Keratinocyte (primary cell): ENCODE results near the gene HPSE2. TPM values are rescaled to one million over a fixed set of nuclear protein-coding genes. Genes with fewer than 3 reads are reported as not detected.

ENCODE experiments used
- DNase-seq: peaks from one replicate; pipeline ENCODE4 v3.0.0-alpha.2; 2011; ENCODE audit warnings: low read depth, missing footprints, low spot score
- FAIRE-seq: peaks from 2 replicates; lab custom pipeline; 2011; peaks lifted over from hg19 to GRCh38; lab: Jason Lieb, UNC
- H2AFZ ChIP-seq: 2 replicates; pipeline ENCODE4 v1.6.0; 2012; ENCODE audit warnings: low read length, control low read depth, inconsistent platforms; ENCODE audit not compliant: control insufficient read depth
- H3K27ac ChIP-seq: 2 replicates; pipeline ENCODE4 v1.5.1; 2011; ENCODE audit warnings: low read length; ENCODE audit not compliant: control insufficient read depth, insufficient read depth
- H3K27me3 ChIP-seq: 3 replicates; pipeline ENCODE4 v1.6.0; 2011; ENCODE audit warnings: low read length; ENCODE audit not compliant: control insufficient read depth, insufficient read depth; ENCODE audit errors: extremely low read depth
- H3K36me3 ChIP-seq, 2 experiments: 2 replicates in 1 of 2; 3 replicates in 1 of 2; pipeline ENCODE4 v1.5.1; 2011; ENCODE audit warnings: low read length in 2 of 2, mild to moderate bottlenecking in 1 of 2; ENCODE audit not compliant: control insufficient read depth in 2 of 2, insufficient read depth in 2 of 2; ENCODE audit errors: extremely low read depth in 1 of 2
- H3K4me1 ChIP-seq: 3 replicates; pipeline ENCODE4 v1.5.1; 2011; ENCODE audit warnings: low read length; ENCODE audit not compliant: control insufficient read depth, insufficient read depth; ENCODE audit errors: extremely low read depth
- H3K4me2 ChIP-seq: 3 replicates; pipeline ENCODE4 v1.6.0; 2011; ENCODE audit warnings: low read depth, low read length; ENCODE audit not compliant: control insufficient read depth, insufficient read depth; ENCODE audit errors: extremely low read depth
- H3K4me3 ChIP-seq, 3 experiments: fragments of 200-600 bp in 1 of 3; sonication (generic) in 1 of 3; 2 replicates in 2 of 3; 3 replicates in 1 of 3; pipeline ENCODE4 v1.5.1; 2011 to 2016; ENCODE audit warnings: low read length in 3 of 3, mild to moderate bottlenecking in 3 of 3, control low read depth in 2 of 3, inconsistent platforms in 1 of 3, low read depth in 1 of 3, mixed read lengths in 1 of 3, mixed run types in 1 of 3, moderate library complexity in 1 of 3; ENCODE audit not compliant: control insufficient read depth in 2 of 3, insufficient read depth in 2 of 3; ENCODE audit errors: extremely low read depth in 1 of 3
- H3K79me2 ChIP-seq: 2 replicates; pipeline ENCODE4 v1.6.0; 2012; ENCODE audit warnings: low read length; ENCODE audit not compliant: control insufficient read depth, insufficient read depth
- H3K9ac ChIP-seq: 3 replicates; pipeline ENCODE4 v1.6.0; 2011; ENCODE audit warnings: low read length; ENCODE audit not compliant: control insufficient read depth, insufficient read depth; ENCODE audit errors: extremely low read depth
- H3K9me1 ChIP-seq: 3 replicates; pipeline ENCODE4 v1.6.0; 2011; ENCODE audit warnings: low read length; ENCODE audit not compliant: control insufficient read depth, insufficient read depth; ENCODE audit errors: extremely low read depth
- H3K9me3 ChIP-seq: 2 replicates; pipeline ENCODE4 v1.5.1; 2012; ENCODE audit warnings: low read depth, low read length; ENCODE audit not compliant: control insufficient read depth
- H4K20me1 ChIP-seq: 3 replicates; pipeline ENCODE4 v1.6.0; 2011; ENCODE audit warnings: low read length; ENCODE audit not compliant: control insufficient read depth, insufficient read depth; ENCODE audit errors: extremely low read depth
- CTCF ChIP-seq, 3 experiments: IDR thresholded peaks in 1 of 3; conservative IDR thresholded peaks in 1 of 3; optimal IDR thresholded peaks in 1 of 3; 2 replicates in 2 of 3; 3 replicates in 1 of 3; pipeline versions ENCODE3 to v1.5.1; 2011; ENCODE audit warnings: low read length in 3 of 3, mild to moderate bottlenecking in 3 of 3, moderate library complexity in 2 of 3, control low read depth in 1 of 3, inconsistent platforms in 1 of 3; ENCODE audit not compliant: insufficient read depth in 2 of 3; ENCODE audit errors: extremely low read depth in 1 of 3
- EZH2 ChIP-seq: IDR thresholded peaks from one replicate; pipeline ENCODE4 v1.6.1; 2012; ENCODE audit warnings: inconsistent platforms, mild to moderate bottlenecking, low read length, moderate library complexity
- dilution Hi-C: fragments of 300-500 bp; cut with MboI; formaldehyde crosslinking; loops from one replicate; pipeline ENCODE4 v1.7.0; 2020; ENCODE audit warnings: low sequenced_read_pairs; ENCODE audit not compliant: extremely low pct_ligation_motif_present
- polyA plus RNA-seq, 5 experiments: library from polyadenylated mRNA; depleted of rRNA in 3 of 5; stranded (reverse) in 3 of 5; stranded (forward) in 1 of 5; unstranded in 1 of 5; fragments of >200 nt; gene quantifications; 1 replicate in 1 of 5; 2 replicates in 3 of 5; 3 replicates in 1 of 5; pipeline versions ENCODE4 v1.2.1 to v1.2.3, GENCODE V29; 2011 to 2012; ENCODE audit warnings: missing spikeins in 2 of 5, low read depth in 1 of 5, low replicate concordance in 1 of 5

The HPSE2 gene
- polyA plus RNA-seq, 1 donor (not counting 4 experiments of a cell fraction or from before 2014, with no cell fraction given) = 0.01 TPM

- H2AFZ ChIP-seq = no peak overlapping the region
- no peaks in the 10 kb centered on the region for H3K4me1 ChIP-seq
- no peaks in the 10 kb centered on the region for H3K27me3 ChIP-seq
- no peaks in the 10 kb centered on the region for H3K9me3 ChIP-seq
- dilution Hi-C loops = no loop called here
- no peak overlapping the region for H3K9ac ChIP-seq
- no peak for DNase-seq
- no peak overlapping the region for H3K4me2 ChIP-seq
- H3K36me3 ChIP-seq = no peaks in the 10 kb centered on the region
- no peak overlapping the region for H3K27ac ChIP-seq
- H4K20me1 ChIP-seq = no peaks in the 10 kb centered on the region
- no peaks in the 10 kb centered on the region for H3K9me1 ChIP-seq
- H3K4me3 ChIP-seq = no peak overlapping the region
- TF ChIP-seq CTCF (optimal IDR thresholded peaks at IDR 0.05 in 1 of 3, IDR thresholded peaks at IDR 0.05 in 1 of 3, conservative IDR thresholded peaks at IDR 0.05 in 1 of 3; ENCODE audit: extremely low read depth in 1 of 3, insufficient read depth in 2 of 3, low read length in 3 of 3) = no peak
- TF ChIP-seq EZH2 = no peak
- no peaks in the 10 kb centered on the region for H3K79me2 ChIP-seq
- FAIRE-seq = no peak
These were observed 627.2 kb downstream of the HPSE2 start for GRCh38 chr10:98608411-98608810.

- Histone ChIP-seq H3K4me1 (no peaks in the 10 kb centered on the region), H3K27ac (no peak overlapping the region), H2AFZ (no peak overlapping the region), H3K4me2 (no peak overlapping the region), H4K20me1 (no peaks in the 10 kb centered on the region), H3K4me3 (no peak overlapping the region), H3K36me3 (no peaks in the 10 kb centered on the region), H3K27me3 (no peaks in the 10 kb centered on the region), H3K9ac (no peak overlapping the region), H3K9me3 (no peaks in the 10 kb centered on the region), H3K9me1 (no peaks in the 10 kb centered on the region), H3K79me2 (no peaks in the 10 kb centered on the region)
- dilution Hi-C loops = no loop called here
- TF ChIP-seq CTCF (optimal IDR thresholded peaks at IDR 0.05 in 1 of 3, IDR thresholded peaks at IDR 0.05 in 1 of 3, conservative IDR thresholded peaks at IDR 0.05 in 1 of 3; ENCODE audit: extremely low read depth in 1 of 3, insufficient read depth in 2 of 3, low read length in 3 of 3) (no peak), EZH2 (no peak)
- FAIRE-seq = no peak
- no peak for DNase-seq
These were observed 633.4 kb downstream of the HPSE2 start for GRCh38 chr10:98602224-98602623.
